Small intestine (tissue), 7 donors: Measurements from ENCODE around the gene PRKCG. TPM values are rescaled to one million over a fixed set of nuclear protein-coding genes. Genes with fewer than 3 reads are reported as not detected.

ENCODE experiments used
- DNase-seq, 2 donors: peaks; one replicate each; pipeline versions ENCODE4 v3.0.0 to v3.0.0-alpha.2; 2013
- FAIRE-seq: peaks from 2 replicates; lab custom pipeline; 2012; peaks lifted over from hg19 to GRCh38; lab: Jason Lieb, UNC
- H3K27ac ChIP-seq, 3 donors: one replicate each; pipeline ENCODE4 v1.5.1; 2013; ENCODE audit warnings: low read length in 2 of 3, mild to moderate bottlenecking in 2 of 3, control low read depth in 1 of 3, inconsistent platforms in 1 of 3, low read depth in 1 of 3, moderate library complexity in 1 of 3
- H3K27me3 ChIP-seq, 3 donors: one replicate each; pipeline ENCODE4 v1.6.1; 2013; ENCODE audit warnings: low read length in 3 of 3, inconsistent platforms in 1 of 3; ENCODE audit not compliant: control insufficient read depth in 3 of 3, insufficient read depth in 3 of 3
- H3K36me3 ChIP-seq, 3 donors: one replicate each; pipeline ENCODE4 v1.6.1; 2013; ENCODE audit warnings: low read length in 3 of 3, inconsistent platforms in 1 of 3, low read depth in 1 of 3, mild to moderate bottlenecking in 1 of 3, moderate library complexity in 1 of 3; ENCODE audit not compliant: control insufficient read depth in 3 of 3, insufficient read depth in 2 of 3
- H3K4me1 ChIP-seq, 3 donors: one replicate each; pipeline ENCODE4 v1.6.1; 2013; ENCODE audit warnings: low read length in 2 of 3, inconsistent platforms in 1 of 3, low read depth in 1 of 3, mild to moderate bottlenecking in 1 of 3, moderate library complexity in 1 of 3; ENCODE audit not compliant: control insufficient read depth in 3 of 3, insufficient read depth in 2 of 3
- H3K4me3 ChIP-seq, 3 donors: one replicate each; pipeline ENCODE4 v1.5.1; 2013; ENCODE audit warnings: low read length in 3 of 3, control low read depth in 1 of 3, inconsistent platforms in 1 of 3, low read depth in 1 of 3, mild to moderate bottlenecking in 1 of 3, moderate library complexity in 1 of 3
- H3K9me3 ChIP-seq, 2 donors: one replicate each; pipeline ENCODE4 v1.6.1; 2013; ENCODE audit warnings: low read depth in 1 of 2, low read length in 1 of 2; ENCODE audit not compliant: control insufficient read depth in 2 of 2, insufficient read depth in 1 of 2
- WGBS, 3 donors: extraction: QIAGEN DNeasy Blood & Tissue Kit; methylation state at CpG; one replicate each; pipeline ENCODE4 v1.1.7; 2013; 5-methylcytosine and 5-hydroxymethylcytosine counted together
- polyA plus RNA-seq, 4 donors: library from polyadenylated mRNA; stranded (reverse) in 3 of 4; unstranded in 1 of 4; fragments of 200-250 nt in 3 of 4; fragments of 120-200 nt in 1 of 4; gene quantifications; one replicate each; pipeline versions ENCODE4 v1.2.1 to v1.2.3, GENCODE V29; 2013
- donor health status: healthy with polysubstance abuse.
- donor health status: control.
- donor health status: control.
- donor health status: Bipolar disorder and iron deficiency.
- donor health status: healthy.

Gene PRKCG
- polyA plus RNA-seq, 4 donors = 0.07 to 0.90 TPM; not detected in 2

DNA sequence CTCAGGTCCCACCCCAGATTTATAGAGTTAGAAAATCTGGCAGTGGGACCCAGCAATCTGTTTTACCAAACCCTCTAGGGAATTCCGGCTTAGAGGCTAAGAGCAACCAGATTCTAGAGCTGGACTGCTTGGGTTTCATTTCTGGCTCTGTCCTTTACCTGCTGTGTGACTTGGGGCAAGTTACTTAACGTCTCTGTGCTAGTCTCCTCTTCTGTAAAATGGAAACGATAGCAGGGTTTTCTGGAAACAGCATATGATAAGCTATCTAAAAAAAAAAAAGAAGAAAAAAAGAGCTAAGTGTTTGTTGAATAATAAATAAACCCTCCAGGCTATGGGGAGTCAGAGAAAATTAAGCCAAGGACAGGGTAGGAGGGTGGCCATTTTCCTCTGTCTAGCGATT, 15.5 kb downstream of the PRKCG start:
- Histone ChIP-seq H3K27ac (no peak overlapping the region), H3K4me3 (no peak overlapping the region), H3K9me3 (no peaks in the 10 kb centered on the region), H3K36me3 (no peaks in the 10 kb centered on the region), H3K27me3 (peaks cover 0 to 12% (median 5%) of the 10 kb centered on the region in 3 donors), H3K4me1 (no peaks in the 10 kb centered on the region)
- WGBS, 3 donors = 46 to 65% (median 59%) methylated on average over 4 of the region's 4 CpGs
- no peak for DNase-seq
- FAIRE-seq = no peak

- Histone ChIP-seq H3K27me3 (peaks cover 0 to 12% (median 5%) of the 10 kb centered on the region in 3 donors), H3K27ac (no peak overlapping the region), H3K36me3 (no peaks in the 10 kb centered on the region), H3K4me1 (no peaks in the 10 kb centered on the region), H3K4me3 (no peak overlapping the region), H3K9me3 (peaks cover 0 to 1% of the 10 kb centered on the region in 2 donors)
- WGBS, 3 donors = 4 to 18% (median 15%) methylated on average over 16 of the region's 16 CpGs
- DNase-seq (no peak), FAIRE-seq (no peak)
Observed at GRCh38 chr19:53898166-53898565, 16.2 kb downstream of the PRKCG start.

DNA sequence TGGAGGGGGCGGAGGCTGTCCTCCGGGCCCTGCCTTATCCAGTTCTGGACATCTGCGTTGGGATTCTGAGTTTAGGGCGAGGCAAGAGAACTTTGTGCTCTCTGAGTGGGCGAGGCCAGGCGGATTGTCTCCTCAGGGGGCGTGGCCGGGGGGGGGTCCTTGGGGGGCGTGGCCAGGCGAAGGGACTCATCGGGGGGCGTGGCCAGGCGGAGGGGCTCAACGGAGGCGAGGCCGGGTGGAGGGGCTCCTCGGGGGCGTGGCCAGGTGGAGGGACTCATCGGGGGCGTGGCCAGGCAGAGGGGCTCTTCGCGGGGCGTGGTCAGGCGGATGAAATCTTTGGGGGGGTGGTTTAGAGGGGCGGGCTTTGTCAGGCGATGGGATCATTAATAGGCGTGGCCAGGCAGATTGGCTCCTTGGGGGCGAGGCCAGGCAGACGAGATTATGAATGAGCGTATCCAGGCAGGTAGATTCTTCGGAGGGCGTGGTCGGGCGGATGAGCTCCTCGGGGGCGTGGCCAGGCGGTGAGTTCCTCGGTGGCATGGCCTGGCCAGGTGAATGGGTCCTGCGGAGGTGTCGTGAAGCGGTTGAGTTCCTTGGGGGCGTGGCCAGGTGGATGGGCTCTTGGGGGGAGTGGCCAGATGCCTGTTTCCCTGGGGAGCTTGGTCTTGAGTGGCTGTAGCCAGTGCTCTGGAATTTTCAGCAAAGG, 16.8 kb downstream of the PRKCG start:
- peaks cover 0 to 1% of the 10 kb centered on the region in 2 donors for H3K9me3 ChIP-seq
- 5 to 12% (median 7%) methylated on average over 29 to 42 of the region's 42 CpGs for WGBS, 3 donors
- no peak for FAIRE-seq
- no peak overlapping the region for H3K27ac ChIP-seq
- no peaks in the 10 kb centered on the region for H3K4me1 ChIP-seq
- peaks cover 0 to 12% (median 5%) of the 10 kb centered on the region in 3 donors for H3K27me3 ChIP-seq
- DNase-seq = no peak
- no peaks in the 10 kb centered on the region for H3K36me3 ChIP-seq
- no peak overlapping the region for H3K4me3 ChIP-seq

GRCh38 chr19:53900191-53900860, 18.3 kb downstream of the PRKCG start:
- WGBS, 3 donors = 89 to 92% (median 91%) methylated on average over 27 of the region's 27 CpGs
- DNase-seq (no peak), FAIRE-seq (no peak)
- Histone ChIP-seq H3K36me3 (no peaks in the 10 kb centered on the region), H3K4me1 (no peaks in the 10 kb centered on the region), H3K27ac (no peak overlapping the region), H3K27me3 (peaks cover 0 to 12% (median 5%) of the 10 kb centered on the region in 3 donors), H3K4me3 (no peak overlapping the region), H3K9me3 (peaks cover 0 to 1% of the 10 kb centered on the region in 2 donors)

DNA sequence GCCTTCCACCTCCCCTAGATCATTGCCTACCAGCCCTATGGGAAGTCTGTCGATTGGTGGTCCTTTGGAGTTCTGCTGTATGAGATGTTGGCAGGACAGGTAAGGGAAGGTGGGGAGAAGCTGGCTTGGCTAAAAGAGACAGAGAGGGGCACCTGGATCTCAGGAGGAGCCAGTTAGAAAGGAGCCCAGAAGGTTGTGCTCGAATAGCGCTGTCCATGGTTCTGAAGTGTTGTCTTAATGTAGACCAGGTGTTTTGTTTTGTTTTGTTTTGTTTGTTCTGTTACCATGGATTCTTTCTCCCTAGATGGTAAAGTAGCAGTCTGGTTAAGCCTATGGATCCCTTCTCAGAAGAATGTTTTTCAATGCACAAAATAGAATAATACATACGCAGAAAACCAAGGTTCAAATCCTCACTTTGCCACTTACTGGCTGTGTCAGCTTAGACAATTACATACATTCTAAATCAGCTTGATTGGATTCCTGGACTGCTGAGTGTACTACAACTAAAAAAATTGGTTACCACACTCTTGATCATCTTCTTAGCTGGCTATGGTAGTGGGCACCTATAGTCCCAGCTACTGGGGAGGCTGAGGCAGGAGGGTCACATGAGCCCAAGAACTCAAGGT, 21.2 kb downstream of the PRKCG start:
- Histone ChIP-seq H3K27me3 (peaks cover 0 to 27% (median 19%) of the 10 kb centered on the region in 3 donors), H3K27ac (no peak overlapping the region), H3K4me1 (no peaks in the 10 kb centered on the region), H3K9me3 (peaks cover 0 to 1% of the 10 kb centered on the region in 2 donors), H3K4me3 (no peak overlapping the region), H3K36me3 (no peaks in the 10 kb centered on the region)
- peak; percentile 34 to 74 for DNase-seq
- FAIRE-seq = no peak
- 37 to 41% (median 40%) methylated on average over 4 of the region's 4 CpGs for WGBS, 3 donors

GRCh38 chr19:53904909-53905308, 22.9 kb downstream of the PRKCG start:
- 25 to 40% (median 31%) methylated on average over 3 of the region's 3 CpGs for WGBS, 3 donors
- FAIRE-seq = no peak
- Histone ChIP-seq H3K27me3 (peaks cover 0 to 35% (median 30%) of the 10 kb centered on the region in 3 donors), H3K9me3 (peaks cover 0 to 1% of the 10 kb centered on the region in 2 donors), H3K36me3 (no peaks in the 10 kb centered on the region), H3K4me3 (no peak overlapping the region), H3K4me1 (no peaks in the 10 kb centered on the region), H3K27ac (no peak overlapping the region)
- no peak for DNase-seq

- peaks cover 0 to 1% of the 10 kb centered on the region in 2 donors for H3K9me3 ChIP-seq
- 50 to 79% (median 67%) methylated on average over 1 of the region's 1 CpG for WGBS, 3 donors
- H3K36me3 ChIP-seq = no peaks in the 10 kb centered on the region
- H3K4me3 ChIP-seq = no peak overlapping the region
- DNase-seq (no peak), FAIRE-seq (no peak)
- no peaks in the 10 kb centered on the region for H3K4me1 ChIP-seq
- peaks cover 0 to 44% (median 35%) of the 10 kb centered on the region in 3 donors for H3K27me3 ChIP-seq
- no peak overlapping the region for H3K27ac ChIP-seq
Observed at GRCh38 chr19:53905787-53906186, 23.8 kb downstream of the PRKCG start.
